NCI-H2081 treated with DMSO at 0.1 percent for 48 hours (cell line): ENCODE measurements around the gene COG6.

Experiments
- DNase-seq: peaks from one replicate; lab custom pipeline; 2025; lab: John Stamatoyannopoulos, UW

The COG6 gene

GRCh38 chr13:39655569-39656324 lies at the start of gene COG6:
COG6 (plus strand) TSS chr13:39655662; CDS start chr13:39655727, 65 bp downstream.
- no peak for DNase-seq

- no peak for DNase-seq
These were observed 49.7 kb upstream of the COG6 start for GRCh38 chr13:39605677-39606320.

- DNase-seq = no peak
These were observed 47.6 kb upstream of the COG6 start for GRCh38 chr13:39607876-39608275.

DNA sequence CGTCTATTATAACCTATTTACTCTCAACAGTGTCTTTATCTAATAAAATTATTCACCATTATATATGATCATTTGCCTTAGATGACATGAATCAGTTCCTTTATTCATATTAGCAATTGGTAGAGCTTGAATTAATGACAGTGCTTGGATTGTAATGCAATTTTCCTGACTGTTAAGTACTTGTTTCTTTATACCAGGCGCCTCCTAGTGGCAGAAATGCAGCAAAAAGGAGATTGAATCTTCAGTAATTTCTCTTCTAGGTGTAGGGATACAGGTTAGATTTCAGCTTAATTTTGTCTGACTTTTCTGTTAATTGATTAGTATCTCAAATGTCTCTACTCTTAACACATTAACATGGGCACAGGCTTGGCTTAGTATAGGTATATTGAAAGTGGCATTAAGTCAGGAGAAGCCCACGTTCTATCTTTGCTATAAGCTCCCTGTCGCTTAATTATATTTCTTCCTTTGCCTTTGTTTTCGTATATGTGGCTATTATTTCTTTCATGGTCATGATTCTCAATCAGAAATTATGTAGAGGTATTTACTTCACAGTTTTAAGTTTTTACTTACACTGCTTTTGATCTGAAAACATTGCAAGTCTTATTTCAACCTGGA lies 43.3 kb upstream of the COG6 start:
- DNase-seq = peak; percentile 45

DNA sequence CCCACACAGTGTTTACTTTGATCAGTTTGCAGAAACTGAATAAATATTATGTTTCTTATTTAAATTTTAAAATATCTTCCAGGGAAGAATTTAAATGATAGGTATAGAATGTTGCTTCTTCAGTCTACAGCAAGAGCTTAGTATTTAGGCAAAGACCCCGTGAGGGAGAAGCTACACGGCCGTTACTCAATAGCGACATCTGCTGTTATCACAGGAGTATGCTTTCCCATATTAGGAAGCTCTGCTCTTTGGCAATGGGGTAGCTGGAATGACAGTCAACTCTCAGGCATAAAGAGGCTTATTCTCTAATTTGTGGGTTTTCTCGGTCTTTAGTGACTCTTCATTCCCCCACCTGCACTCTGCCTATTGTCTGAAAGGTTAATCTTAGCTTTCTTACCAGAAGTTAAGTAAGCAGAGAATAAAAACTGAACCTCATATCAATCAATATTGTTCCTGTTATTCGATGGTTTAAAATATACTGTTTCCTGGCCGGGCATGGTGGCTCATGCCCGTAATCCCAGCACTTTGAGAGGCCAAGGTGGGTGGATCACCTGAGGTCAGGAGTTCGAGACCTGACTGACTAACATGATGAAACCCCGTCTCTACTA lies 39.3 kb upstream of the COG6 start:
- DNase-seq = peak; percentile 23

DNA sequence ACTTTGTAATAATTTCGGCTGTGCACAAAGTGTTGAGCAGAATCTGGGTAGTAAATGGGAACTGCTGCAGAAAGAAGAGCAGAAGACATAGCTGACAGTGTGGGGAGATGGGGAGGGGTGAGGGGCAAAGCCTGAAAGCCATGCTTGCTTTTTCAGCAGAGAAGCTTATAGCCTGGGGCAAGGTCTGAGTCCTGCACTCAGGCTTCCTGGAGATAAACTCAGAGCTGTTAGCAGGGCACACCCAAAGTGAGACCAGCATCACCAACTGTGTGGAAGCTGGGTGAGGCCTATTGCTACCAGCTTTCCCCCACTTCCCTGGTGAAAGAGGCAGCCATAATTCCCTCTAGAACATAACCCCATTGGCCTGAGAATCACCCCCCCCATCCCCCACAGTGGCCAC lies 36.9 kb upstream of the COG6 start:
- DNase-seq = no peak

GRCh38 chr13:39623466-39623865 lies 32.0 kb upstream of the COG6 start:
- no peak for DNase-seq

DNA sequence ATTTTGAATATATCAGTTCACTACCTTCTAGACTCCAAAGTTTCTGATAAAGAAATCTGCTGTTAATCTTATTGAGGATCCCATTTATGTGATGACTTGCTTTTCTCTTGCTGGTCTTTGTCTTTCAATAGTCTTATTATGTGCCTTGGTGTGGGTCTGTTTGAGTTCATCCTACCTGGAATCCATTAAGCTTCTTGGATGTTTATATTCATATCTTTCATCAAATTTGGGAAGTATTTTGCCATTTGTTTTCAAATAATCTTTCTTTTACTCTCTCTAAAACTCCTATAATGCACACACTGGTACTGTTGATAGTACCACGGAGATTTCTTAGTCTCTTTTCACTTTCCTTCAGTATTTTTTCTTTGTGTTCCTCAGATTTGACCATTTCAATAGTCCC lies 24.2 kb upstream of the COG6 start:
- DNase-seq = no peak

GRCh38 chr13:39632994-39633393 lies 22.5 kb upstream of the COG6 start:
- DNase-seq = no peak

- DNase-seq = no peak
These were observed 19.9 kb upstream of the COG6 start for GRCh38 chr13:39635564-39635963.

- DNase-seq = no peak
These were observed 17.6 kb upstream of the COG6 start for GRCh38 chr13:39637890-39638289.

GRCh38 chr13:39641645-39642044 lies 13.8 kb upstream of the COG6 start:
- DNase-seq = no peak

DNA sequence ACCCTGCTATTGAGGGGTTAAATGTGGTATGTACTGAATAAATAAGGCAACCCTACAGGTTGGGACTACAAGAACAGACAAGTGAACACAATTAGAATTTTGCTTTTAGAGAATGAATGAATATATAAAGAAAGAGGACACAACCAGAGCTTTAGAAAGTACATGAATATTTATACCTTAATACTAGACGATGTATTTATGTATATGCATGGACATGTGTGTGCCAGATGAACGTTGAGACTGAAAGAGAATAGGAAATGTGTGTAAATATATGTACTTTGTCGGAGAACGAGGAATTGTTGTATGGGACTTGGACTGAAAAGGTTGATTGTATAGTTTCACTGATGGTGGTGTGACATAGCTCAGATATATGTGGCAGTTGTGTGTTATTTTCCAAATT lies 9.3 kb upstream of the COG6 start:
- no peak for DNase-seq

GRCh38 chr13:39655041-39655568 lies 357 bp upstream of the COG6 start:
- no peak for DNase-seq

GRCh38 chr13:39656325-39656677 lies 839 bp downstream of the COG6 start:
- DNase-seq = no peak

- DNase-seq = no peak
These were observed 8.0 kb downstream of the COG6 start for GRCh38 chr13:39663508-39663907.

DNA sequence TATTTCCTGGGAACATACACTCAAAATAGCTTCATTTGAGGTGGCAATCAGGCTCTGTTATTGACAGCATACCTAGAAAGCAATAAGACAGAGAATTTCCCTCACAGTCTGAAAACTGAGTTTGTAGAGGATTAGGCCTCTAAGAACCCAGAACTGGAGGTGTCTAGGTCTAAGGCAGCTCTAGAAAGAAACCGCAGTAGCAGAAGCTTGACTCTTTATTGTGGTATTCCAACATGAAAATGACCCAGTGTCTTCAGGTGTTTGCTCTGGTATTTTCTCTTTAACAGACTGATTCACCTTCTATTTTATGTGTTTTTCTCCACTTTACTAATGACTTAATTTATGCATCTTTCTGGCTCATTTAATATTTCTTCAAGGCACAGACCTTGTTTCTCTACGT lies 8.5 kb downstream of the COG6 start:
- DNase-seq = no peak

DNA sequence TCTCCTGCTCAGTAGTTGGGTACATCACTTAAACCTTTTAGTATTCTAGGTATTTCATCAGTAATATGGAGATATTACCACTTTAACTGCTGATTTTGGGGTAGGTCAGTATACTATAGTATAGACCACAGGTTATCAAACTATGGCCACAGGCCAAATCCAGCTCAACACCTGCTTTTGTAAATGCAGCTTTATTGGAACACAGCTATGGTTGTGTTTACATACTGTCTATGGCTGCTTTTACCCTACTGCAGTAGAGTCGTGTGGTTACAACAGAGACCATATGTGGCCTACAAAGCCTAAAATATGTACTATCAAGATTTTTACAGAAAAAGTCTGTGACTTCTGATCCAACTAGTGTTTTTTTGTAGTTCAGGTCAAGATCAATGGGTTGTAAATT lies 10.3 kb downstream of the COG6 start:
- DNase-seq = peak; percentile 15

DNA sequence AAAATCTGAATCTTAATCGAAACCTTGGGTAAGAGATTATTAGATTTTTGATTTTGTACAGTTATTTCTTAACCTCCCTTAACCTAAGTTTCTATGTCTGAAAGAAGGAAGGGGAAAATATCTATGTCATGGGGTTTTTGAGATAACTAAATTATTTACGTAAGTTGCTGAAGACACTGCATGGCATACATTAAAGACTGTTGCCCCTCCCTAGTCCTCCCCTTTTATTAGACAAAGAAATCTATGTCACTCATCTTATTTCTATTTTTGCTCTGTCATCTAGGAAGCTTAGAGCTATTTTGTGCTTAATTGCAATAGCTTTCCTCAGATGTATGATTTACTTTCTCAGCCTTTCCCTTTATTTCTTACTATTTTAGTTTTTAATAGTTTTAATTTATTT lies 15.0 kb downstream of the COG6 start:
- DNase-seq = no peak

DNA sequence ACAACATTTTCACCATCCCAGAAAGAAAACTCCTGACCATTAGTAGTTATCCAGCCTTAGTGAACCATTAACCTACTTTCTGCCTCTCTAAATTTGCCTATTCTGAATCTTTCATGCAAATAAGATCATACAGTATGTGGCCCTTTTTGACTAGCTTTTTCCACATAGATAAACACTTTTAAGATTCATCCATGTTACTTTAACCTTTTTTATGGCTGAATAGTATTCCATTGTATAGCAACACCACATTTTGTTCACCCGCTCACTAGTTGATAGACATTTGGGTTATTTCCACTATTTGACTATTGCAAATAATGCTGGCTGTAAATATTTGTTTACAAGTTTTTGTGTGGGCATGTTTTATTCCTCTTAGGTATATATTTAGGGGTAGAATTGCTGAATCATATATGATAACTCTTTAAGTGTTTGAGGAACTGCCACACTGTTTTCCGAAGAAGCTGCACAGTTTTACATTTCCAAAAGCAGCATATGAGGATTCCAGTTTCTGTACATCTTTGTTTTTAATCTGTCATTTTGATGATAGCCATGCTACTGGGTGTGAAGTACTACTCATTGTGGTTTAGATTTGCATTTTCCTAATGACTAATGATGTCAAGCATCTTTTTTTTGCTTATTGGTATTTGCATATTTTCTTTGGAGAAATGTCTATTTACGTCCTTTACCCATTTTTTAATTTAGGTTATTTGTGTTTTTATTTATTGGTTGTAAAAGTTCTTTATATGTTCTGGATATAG lies 17.1 kb downstream of the COG6 start:
- no peak for DNase-seq

DNA sequence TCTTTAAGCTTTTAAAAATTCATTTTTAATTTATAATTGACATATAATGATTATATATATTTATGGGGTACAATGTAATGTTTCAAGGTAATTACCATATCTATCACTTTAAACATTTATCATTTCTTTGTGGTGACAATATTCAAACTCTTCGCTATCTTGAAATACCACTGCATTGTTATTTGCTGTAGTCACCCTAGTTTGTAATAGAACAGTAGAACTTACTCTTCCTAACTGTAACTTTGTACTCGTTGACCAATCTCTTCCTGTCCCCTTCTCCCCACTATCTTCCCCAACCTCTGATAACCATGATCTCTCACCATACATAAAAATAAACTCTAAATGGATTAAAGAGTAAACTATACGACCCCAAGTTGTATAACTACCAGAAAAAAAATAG lies 20.4 kb downstream of the COG6 start:
- no peak for DNase-seq

- no peak for DNase-seq
These were observed 20.9 kb downstream of the COG6 start for GRCh38 chr13:39676315-39676876.
